Measurements from ENCODE around the gene CFAP53.

Gene CFAP53

DNA sequence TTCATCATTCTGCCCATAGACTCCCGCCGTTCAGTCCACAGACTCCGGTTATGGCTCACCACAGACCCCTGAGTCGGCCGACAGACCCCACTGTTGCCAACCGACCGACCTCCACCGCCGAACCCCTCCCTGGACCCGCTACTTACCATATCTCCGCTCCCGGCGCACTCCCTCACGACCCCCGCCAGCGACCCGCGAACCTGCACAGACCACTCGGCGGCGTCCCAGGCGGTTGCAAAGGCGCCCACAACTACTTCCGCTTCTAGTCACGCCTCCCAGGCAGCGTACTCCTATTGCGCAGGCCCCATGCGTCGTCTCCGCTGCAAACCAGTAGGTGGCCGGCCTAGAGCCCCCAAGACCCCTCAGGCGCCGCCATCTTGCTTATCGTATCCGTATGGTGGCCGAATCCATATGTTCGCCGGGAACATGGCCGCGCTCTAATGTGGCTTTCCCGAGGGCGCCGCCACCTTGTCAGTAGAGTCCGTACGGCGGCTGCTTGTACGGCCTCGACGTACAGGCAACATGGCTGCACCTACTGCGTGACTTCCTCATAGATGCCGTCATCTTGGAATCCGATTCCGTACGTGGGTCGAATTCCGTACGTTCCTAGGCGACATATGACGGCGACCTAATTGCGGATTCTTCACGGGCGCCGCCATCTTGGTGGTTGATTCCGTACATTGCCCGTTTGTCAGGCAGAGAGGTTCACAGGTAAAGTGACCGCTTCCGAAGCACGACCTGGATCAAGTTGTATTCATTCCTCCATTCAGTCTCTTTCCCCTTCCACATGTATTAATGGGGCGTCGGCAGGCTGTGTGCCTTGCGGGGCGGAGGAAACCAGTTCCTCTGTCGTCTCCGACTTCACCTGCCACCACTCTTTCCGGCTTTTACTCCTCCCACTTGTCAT lies 21.4 kb upstream of the CFAP53 start, which contains the start of gene CXXC1:
Gene CXXC1, minus strand, starts transcription at position 252 of the 907 bp plus-strand sequence. Its CDS starts 103 bp downstream, at position 149.
- DNase-seq = peak; percentile 98

- DNase-seq = no peak
Observed at GRCh38 chr18:50287028-50287440, 20.7 kb upstream of the CFAP53 start.

- DNase-seq = no peak
Observed at GRCh38 chr18:50286391-50287027, 20.2 kb upstream of the CFAP53 start.

- DNase-seq = no peak
Observed at GRCh38 chr18:50285631-50286321, 19.5 kb upstream of the CFAP53 start.

DNA sequence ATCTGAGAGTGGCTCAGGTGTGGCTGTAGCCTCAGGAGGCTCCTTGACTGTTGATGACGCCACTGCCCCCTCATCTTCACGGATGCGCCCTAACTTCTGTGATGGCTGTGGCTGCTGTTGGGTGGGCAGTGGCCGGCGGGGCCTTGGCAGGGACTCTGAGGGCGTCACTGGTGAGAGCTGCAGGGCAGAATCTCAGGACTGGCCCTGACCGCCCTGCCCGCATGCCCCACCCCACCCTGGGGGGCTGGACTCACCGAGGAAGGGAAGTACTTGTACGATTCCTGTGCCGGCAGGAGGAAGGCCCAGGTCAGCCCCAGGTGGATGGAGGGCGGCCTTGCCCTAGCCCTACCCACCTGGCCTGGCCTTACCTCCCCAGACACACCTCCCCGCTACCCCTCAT lies 18.8 kb upstream of the CFAP53 start:
- no peak for DNase-seq

DNA sequence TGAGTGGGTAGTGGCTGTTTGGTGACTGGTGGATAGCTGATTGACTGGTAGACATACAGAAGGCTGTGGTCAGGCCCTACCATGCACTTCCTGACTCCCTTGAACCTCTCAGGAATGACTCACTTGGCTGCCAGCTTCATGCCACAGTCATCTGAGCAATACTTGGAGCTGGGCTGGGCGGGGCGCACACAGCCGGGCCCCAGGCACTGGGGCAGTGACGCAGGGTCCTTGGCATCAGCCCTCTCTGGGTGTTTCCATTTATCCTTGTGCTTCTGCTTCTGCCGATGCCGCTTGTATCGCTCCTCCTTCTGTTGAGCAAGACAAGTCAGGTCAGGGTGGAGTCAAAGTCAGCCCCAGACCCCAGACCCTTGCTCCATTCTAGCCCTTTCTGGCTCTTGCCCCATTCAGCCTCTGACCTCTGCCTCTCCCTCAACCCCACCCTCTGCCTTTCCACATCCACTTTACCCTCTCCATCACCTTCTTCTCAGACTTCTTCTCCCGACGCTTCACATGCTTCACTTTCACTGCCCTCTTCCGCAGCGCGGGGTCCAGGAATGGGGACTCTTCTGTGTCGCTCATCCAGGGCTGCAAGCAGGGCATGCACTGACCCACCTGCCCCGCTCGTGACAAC lies 18.1 kb upstream of the CFAP53 start:
- DNase-seq = no peak

- no peak for DNase-seq
Observed at GRCh38 chr18:50283469-50284209, 17.3 kb upstream of the CFAP53 start.

DNA sequence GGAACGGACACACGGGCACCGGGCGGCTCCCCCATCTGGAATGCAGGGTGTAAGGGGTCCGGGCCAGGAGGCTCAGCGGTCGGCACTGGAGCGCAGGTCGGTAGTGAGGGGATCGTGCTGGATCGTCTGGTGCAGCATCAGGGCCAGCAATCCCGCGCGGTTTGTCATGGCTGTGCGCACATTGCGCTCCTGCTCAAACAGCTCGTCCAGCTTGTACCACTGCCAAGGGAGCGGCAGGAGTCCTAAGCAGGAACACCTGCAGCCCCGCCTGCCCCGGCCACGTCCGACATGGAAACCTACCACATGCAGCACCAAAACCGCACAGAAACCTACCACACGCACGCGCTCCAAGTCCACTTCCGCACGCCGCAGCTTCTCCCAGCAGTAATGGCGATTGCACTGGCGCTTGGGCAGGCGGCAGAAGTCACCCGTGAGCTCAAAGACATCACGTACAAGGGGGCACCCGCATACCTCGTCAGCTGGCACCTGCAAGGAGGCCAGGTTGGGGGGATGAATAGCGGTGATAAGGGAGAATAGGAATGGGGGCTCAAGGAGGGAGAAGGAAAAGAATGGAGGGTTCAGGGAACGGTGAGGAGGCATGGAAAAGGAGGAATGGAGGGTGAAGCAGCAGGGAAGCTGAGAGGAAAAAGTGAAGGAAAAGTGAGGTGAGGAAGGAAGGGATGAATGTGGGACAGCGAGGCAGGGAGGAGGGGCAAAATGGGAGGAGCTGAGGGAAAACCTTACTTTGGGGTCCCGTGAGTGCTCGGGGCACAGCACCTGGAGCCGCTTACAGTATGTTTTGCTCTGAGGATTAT lies 16.4 kb upstream of the CFAP53 start:
- DNase-seq = no peak

- DNase-seq = no peak
Observed at GRCh38 chr18:50281972-50282520, 15.8 kb upstream of the CFAP53 start.

GRCh38 chr18:50281295-50281971 lies 15.1 kb upstream of the CFAP53 start, which contains the start of gene MBD1:
Gene MBD1 (minus strand): TSS chr18:50281523. CDS start chr18:50279992, 1,531 bp downstream.
- peak; percentile 97 for DNase-seq

- no peak for DNase-seq
Observed at GRCh38 chr18:50280707-50281294, 14.5 kb upstream of the CFAP53 start.

- DNase-seq = no peak
Observed at GRCh38 chr18:50279752-50280151, 13.5 kb upstream of the CFAP53 start.

DNA sequence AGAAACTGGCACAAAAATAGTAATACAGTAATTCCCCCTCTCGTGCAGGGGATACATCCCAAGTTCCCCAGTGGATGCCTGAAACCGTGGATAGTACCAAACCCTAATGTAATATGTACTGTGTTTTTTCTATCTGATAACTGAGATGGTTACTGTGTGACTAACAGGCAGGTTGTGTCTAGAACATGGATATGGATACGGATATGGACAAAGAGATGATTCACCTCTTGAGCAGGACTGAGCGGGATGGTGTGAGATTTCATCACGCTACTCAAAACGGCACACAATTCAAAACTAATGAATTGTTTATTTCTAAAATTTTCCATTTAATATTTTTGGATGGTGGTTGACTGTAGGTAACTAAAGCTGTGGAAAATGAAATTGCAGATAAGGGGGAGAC lies 11.6 kb upstream of the CFAP53 start:
- DNase-seq = no peak

GRCh38 chr18:50276452-50276851 lies 10.2 kb upstream of the CFAP53 start:
- DNase-seq = no peak

DNA sequence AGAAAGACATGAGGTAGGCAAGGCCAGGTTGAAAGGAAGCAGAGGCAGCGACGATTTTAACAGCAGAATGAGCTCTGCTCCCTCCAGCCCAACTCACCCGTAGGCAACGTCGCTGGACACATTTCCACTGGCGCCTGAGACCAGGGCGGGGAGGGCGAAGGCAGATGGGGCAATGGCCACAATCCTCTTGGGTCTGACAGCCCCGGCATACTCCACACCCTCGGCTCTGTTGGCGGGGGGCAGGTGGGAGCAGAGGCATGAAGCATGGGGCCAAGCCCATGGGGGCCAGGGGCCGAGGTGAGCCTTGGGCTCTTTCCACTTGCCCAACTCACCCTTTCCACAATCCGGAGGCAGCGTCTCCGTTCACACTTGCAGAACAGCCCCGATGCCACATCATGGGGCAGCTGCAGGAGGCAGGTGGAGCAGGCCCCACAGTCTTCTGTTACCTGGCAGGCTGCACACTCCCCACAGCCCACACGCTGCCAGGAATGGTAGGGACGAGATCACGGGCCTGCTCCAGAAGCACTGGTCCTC lies 9.3 kb upstream of the CFAP53 start:
- no peak for DNase-seq

- DNase-seq = no peak
Observed at GRCh38 chr18:50274941-50275340, 8.6 kb upstream of the CFAP53 start.

GRCh38 chr18:50274044-50274442 lies 7.7 kb upstream of the CFAP53 start:
- DNase-seq = no peak

- no peak for DNase-seq
Observed at GRCh38 chr18:50273203-50274043, 7.1 kb upstream of the CFAP53 start.

DNA sequence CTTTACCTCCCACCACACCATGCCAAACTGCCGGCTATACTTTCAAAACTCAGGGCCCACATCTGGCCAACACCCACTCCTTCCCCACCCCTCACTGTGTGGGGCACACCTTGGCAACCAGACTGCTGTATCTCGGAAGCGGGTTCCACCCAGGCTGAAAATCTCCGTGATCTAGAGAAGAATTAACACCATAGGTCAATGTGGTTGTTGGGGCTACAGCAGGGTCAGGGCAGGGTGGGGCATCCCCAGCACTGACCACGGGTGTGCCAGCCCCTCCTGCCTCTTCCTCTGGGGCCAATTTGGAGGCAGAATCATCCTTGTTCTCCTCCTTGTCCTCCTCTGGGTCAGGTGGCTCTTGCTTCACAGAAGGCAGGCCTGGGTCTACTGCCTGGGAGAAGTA lies 6.3 kb upstream of the CFAP53 start:
- DNase-seq = no peak
